ENCODE measurements around the gene OR52I1.

GRCh38 chr11:4607096-4607495, 13.3 kb downstream of the OR52I1 start:
- no peak for TF ChIP-seq CTCF (IDR thresholded peaks at IDR 0.05 in 4 of 5, conservative IDR thresholded peaks at IDR 0.05 in 1 of 5)
- TF ChIP-seq POLR2A (IDR thresholded peaks at IDR 0.05): no peak

Data from gastrocnemius medialis (tissue), 4 donors.